H54 (cell line): Measurements from ENCODE around the gene ARMH3.
A peak's percentile ranks its signal among the peaks of the same experiment; 100 is the strongest.

Experiments
- DNase-seq: peaks from one replicate; pipeline ENCODE4 v3.0.0; 2011; ENCODE audit warnings: low spot score, mixed read lengths; ENCODE audit not compliant: insufficient read length
- FAIRE-seq: peaks from 3 replicates; lab custom pipeline; 2011; peaks lifted over from hg19 to GRCh38; lab: Jason Lieb, UNC
- POLR2A ChIP-seq: IDR thresholded peaks from 2 replicates; pipeline ENCODE4 v1.6.1; 2011; ENCODE audit warnings: low read depth, mild to moderate bottlenecking, low read length

Gene ARMH3, protein sequence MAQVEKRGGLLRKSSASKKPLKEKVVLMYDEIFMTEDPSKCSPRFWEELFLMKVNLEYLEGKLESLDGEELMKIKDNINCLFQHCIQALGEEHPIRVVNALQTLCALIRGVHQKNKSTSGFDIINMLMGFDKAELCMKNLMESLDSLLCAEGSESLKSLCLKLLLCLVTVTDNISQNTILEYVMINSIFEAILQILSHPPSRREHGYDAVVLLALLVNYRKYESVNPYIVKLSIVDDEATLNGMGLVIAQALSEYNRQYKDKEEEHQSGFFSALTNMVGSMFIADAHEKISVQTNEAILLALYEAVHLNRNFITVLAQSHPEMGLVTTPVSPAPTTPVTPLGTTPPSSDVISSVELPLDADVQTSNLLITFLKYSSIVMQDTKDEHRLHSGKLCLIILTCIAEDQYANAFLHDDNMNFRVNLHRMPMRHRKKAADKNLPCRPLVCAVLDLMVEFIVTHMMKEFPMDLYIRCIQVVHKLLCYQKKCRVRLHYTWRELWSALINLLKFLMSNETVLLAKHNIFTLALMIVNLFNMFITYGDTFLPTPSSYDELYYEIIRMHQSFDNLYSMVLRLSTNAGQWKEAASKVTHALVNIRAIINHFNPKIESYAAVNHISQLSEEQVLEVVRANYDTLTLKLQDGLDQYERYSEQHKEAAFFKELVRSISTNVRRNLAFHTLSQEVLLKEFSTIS

DNA sequence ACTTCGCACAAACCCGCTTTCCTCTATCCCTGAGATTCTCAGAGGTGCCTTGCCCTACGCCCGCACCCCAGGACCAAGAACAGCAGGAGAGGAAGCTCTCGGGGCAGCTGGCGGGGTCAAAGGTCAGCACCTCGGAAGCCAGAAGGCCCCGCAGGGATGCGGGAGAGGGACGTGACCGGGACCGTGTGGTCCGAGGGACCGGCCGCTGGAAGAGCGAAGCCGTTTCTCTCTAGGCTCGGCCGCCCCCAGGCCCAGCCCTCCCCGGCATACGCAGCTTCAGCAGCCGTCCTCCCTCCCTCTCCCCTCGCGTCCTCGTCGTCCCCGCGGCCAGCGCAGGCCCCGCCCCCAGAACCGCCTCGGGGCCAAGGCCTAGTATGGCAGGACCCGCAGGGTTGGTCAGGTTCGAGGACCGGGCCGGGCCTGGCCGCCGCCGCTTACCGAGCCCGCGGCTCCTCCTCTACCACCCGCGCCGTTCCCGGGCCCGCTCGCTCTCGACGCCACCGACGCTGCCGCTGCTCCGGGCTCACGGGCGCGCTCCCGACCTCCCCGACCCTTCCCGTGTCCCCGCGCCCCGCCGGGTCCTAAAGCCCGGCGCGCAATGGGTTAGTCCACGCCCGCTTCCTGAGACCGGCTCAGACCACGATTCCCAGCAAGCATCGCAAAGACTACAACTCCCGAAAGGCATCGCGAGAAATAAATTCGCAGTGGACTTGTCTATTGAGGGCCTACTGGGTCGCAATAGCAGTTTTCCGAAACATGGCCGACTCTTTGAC is at the start of gene ARMH3:
Gene ARMH3, minus strand, starts transcription at position 527 of the 773 bp plus-strand sequence. CDS start 16,059 bp downstream, outside the sequence.
- DNase-seq, result peak; percentile 94
- TF ChIP-seq POLR2A, result peak; percentile 37; the same call in 1 of the 2 replicates
- FAIRE-seq, result peak; percentile 57

DNA sequence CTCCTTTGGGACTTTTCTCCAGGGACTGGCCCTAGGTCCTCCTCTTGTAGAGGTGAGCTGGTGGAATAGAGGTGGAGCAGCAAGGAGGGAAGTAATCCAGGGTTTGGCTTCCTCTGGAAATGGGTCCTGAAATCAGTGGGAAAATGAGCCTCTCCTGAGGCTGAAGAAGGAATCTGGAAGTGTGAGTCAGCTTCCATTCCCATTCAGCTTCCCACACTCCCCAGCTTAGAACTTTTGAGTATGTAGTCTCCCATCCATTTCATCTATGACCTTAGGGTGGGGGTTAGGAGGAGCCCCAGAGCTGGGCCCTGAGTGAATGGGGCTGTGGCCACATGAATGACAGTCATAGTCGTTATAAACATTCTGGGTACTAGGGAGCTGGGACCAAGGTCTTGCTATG is 46.4 kb upstream of the ARMH3 start:
- no peak for TF ChIP-seq POLR2A
- DNase-seq (no peak), FAIRE-seq (no peak)

DNA sequence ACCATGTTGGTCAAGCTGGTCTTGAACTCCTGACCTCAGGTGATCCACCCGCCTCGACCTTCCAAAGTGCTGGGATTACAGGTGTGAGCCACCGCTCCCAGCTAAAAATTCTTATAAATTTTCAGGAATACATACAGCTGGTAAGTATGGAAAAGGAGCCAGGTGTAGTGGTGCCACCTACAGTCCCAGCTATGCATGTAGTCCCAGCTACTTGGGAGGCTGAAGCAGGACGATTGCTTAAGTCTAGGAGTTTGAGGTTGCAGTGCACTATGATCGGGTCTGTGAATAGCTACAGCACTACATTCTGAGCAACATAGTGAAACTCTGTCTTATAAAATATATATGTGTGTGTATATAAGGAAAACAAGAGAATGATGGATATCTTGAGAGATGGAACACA is 45.2 kb upstream of the ARMH3 start:
- TF ChIP-seq POLR2A, result no peak
- no peak for FAIRE-seq
- no peak for DNase-seq

DNA sequence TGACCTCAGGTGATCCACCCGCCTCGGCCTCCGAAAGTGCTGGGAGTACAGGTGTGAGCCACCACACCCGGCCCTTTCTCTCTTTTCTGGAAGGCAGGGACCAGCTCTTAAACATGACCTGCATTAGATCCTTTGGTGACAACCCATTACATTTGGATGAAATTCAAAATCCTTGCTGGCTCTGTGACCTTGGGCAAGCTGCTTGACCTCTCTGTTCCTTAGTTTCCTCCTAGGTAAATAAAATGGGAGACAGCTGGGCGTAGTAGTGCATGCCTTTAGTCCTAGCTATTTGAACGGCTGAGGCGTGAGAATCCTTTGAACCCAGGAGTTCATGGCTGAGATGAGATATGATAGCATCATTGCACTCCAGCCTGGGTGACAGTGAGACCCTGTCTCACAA is 40.5 kb upstream of the ARMH3 start:
- FAIRE-seq, result no peak
- no peak for TF ChIP-seq POLR2A
- no peak for DNase-seq

DNA sequence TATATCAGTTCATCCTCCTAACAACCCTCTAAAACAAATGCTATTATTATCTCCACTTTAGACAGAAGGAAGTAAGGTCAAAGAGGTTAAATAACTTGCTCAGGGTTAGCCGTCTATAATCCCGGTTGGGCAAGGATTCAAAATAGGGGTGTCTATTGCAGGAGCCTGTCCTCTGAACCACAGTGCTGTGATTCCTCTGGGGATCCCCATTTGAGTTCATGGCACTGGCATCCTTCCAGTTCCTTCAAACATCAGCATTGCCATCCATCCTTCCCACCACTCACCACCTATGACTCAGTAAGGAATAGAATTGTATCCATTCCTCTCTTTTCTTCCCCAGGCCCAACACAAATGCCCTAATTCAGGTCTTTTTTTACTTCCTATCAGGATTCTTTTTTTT is 34.8 kb upstream of the ARMH3 start:
- FAIRE-seq, result no peak
- DNase-seq, result peak; percentile 57
- no peak for TF ChIP-seq POLR2A

DNA sequence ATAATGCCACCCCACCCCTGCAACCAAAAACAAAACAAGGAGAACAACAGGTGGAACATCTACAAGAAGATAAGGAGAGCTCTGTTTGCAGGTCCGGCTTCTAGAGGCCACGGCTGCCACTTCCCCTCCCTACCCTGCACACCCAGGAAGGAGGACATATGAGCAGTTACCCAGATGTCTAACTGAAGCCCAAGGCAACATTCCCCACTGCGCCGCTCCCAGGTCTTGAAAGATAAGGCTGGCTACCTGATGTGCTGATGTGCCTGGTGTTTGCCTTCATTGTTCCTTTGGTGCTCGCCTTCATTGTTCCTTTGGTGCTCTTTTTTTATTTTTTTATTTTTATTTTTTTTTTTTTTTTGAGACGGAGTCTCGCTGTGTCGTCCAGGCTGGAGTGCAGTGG is 30.2 kb upstream of the ARMH3 start:
- FAIRE-seq (no peak), DNase-seq (no peak)
- TF ChIP-seq POLR2A, result no peak

DNA sequence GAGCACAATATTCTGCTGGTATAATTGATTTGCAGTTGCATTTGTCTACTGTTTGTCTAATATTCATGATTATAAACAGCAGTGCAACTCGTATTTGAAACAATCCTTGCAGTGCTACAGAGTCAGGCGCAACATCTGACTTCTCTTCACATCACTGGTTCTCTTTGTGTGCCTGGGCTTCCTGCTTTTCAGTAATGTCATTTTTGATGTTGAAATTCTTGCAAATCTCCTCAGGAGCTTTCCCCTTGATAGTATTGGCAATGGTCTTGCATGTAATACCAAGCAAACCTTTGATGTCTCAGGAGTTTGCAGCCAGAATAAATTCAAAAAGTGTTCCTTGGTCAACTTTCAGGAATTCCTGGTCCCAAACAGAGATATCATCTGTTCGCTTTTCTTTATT is 29.4 kb upstream of the ARMH3 start:
- DNase-seq (no peak), FAIRE-seq (no peak)
- no peak for TF ChIP-seq POLR2A

DNA sequence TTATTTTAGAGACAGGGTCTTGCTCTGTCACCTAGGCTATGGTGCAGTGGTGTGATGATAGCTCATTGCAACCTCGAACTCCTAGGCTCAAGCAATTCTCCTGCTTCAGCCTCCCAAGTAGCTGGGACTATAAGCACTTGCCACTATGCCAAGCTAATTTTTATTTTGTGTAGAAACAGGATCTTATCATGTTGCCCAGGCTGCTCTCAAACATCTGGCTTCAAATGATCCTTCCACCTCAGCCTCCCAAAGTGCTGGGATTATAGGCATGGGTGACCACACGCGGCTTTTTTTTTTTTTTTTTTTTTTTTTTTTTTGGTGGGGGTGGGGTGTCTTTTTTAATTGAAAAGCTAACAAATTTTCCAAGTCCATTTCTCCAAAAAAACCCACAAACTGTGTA is 27.6 kb upstream of the ARMH3 start:
- TF ChIP-seq POLR2A, result no peak
- DNase-seq, result no peak
- no peak for FAIRE-seq

DNA sequence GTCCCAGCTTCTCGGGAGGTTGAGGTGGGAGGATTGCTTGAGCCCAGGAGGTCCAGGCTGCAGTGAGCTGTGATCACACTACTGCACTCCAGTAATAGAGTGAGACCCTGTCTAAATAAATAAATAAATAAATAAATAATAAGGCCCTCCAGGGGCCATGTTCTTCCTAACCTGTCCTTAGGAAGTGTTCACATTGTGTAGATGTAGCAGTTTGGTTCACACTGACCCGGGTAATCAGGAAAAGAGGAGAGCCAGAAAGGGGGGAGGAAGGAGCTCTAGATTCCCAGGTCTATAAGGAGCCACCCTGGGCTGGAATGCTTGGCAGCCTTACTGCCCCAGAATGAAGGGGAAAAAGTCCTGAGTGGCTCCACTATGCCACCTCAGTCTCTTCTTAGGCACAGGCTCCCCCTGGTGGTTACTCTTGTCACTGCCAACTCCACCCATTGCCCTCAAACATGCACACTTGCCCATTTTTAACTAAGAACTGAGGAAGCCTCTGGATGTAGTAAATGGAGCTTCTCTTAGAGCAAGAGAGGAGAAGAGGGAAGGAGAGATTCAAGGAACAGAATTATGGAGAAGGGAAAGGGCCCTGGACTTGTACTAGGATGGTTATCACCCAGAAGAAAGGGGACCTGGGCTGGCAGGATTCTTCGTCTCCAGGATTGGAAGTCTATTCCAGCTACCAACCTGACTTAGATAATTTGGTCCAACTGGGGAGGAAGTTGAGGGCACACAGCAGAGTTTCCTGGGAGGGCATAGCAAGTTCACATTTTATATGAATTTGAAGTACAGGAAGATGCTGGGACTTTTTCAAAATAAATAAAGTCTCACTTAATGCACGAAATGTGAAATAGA is 16.9 kb upstream of the ARMH3 start:
- FAIRE-seq, result peak; percentile 62
- TF ChIP-seq POLR2A, result no peak
- DNase-seq, result peak; percentile 76

DNA sequence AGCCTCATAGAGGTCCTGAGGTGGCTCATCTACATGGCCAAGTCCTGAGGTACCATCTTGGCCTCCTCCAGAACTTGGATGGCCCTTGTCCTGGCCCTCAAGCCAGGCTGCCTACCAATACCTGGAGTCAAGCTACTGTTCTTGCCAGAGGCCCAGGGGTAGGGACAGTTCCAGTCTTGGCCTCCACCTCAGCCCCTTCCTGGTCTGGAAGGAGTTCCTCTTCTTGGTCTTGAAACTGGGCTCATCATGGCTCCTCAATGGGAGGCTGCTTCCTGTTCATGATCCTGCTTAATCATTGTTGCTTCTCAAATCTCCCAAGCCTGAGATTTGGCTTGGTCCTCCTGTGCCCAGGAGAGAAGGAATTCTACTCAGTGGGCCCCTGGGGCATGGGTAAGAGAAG is 13.1 kb upstream of the ARMH3 start:
- FAIRE-seq (no peak), DNase-seq (no peak)
- TF ChIP-seq POLR2A, result no peak

DNA sequence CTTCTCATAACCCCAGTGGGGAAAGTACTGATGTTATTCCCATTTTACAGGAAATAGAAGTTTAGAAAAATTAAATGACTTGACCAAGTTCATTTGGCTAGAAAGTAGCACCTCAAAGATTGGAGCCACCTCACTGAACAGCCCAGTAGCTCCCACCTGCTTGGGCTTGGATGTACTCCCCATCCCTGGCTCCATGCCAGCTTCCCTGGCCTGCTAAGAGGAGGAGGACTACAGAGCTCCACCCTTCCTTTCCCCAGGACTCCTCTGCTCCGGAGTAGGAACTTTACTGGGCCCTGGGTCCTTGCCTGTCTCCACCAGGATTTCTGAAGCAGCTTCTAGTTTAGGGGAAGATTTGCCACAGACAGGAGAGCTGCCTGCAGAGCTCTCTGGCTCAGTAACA is 12.2 kb upstream of the ARMH3 start:
- DNase-seq, result no peak
- TF ChIP-seq POLR2A, result no peak
- FAIRE-seq, result no peak

DNA sequence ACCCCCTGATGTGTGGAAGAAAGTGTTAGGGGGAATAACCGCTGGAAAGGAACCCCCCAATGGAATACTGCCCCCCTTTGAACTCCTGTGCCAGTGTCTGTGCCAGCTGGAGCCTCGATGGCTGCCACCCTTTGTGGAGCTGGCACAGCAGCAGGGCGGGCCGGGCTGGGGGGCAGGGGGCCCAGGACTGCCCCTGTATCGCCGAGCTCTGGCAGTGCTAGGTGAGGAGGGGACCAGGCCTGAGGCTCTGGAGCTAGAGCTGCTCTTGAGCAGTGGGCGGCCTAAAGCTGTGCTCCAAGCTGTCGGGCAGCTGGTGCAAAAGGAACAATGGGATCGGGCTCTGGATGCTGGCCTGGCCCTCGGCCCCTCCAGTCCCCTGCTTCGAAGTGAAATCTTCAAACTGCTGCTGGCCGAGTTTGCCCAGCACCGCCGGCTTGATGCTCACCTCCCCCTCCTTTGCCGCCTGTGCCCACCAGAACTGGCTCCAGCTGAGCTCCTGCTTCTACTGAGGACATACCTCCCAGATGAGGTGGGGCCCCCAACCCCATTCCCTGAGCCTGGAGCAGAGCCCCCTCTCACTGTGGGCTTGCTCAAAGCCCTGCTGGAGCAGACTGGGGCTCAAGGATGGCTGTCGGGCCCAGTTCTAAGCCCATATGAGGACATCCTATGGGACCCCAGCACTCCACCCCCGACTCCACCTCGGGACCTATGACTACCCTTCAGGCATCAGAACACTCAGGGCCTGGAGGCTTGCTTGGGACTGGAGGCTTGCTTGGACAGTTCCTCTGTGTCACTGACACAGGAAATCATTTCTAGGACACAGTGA is 11.3 kb upstream of the ARMH3 start:
- no peak for FAIRE-seq
- DNase-seq, result no peak
- TF ChIP-seq POLR2A, result no peak
